Measurements from ENCODE around the gene PIERCE2. TPM values are rescaled to one million over a fixed set of nuclear protein-coding genes. Genes with fewer than 3 reads are reported as not detected.

The PIERCE2 gene
- total RNA-seq, 1 experiment from 2014 or later = 0.44 TPM

GRCh38 chr15:55381595-55381994 lies 26.7 kb upstream of the PIERCE2 start:
- Histone ChIP-seq H3K4ac (ENCODE audit: low read depth, low read length) (no peak overlapping the region), H3K9ac (ENCODE audit: extremely low read depth, insufficient read length, low read length) (no peak overlapping the region), H2AK5ac (ENCODE audit: insufficient read length, low read length) (no peak overlapping the region), H3K56ac (ENCODE audit: insufficient read length, low read depth, low read length) (no peak overlapping the region), H4K5ac (ENCODE audit: insufficient read length, low read depth, low read length) (no peak overlapping the region), H3K9me3 (ENCODE audit: control insufficient read depth, low read depth, low read length) (no peaks in the 10 kb centered on the region), H4K8ac (replicated peaks; ENCODE audit: insufficient read length, low read depth, low read length) (no peak overlapping the region), H4K91ac (ENCODE audit: insufficient read length, low read depth, low read length) (no peak overlapping the region), H2BK15ac (ENCODE audit: low read depth, low read length) (no peak overlapping the region), H3K23ac (ENCODE audit: insufficient read length, low read depth, low read length) (no peak overlapping the region), H3K18ac (ENCODE audit: insufficient read length, low read depth, low read length) (no peak overlapping the region), H3K23me2 (ENCODE audit: insufficient read length, low read depth, low read length, poor library complexity, severe bottlenecking) (no peaks in the 10 kb centered on the region), H3K4me2 (ENCODE audit: insufficient read depth, insufficient read length, low read length) (no peak overlapping the region), H2BK5ac (ENCODE audit: insufficient read length, low read length) (no peak overlapping the region), H3K4me1 (ENCODE audit: insufficient read depth, low read length) (no peaks in the 10 kb centered on the region), H3K79me2 (ENCODE audit: insufficient read depth, low read length) (no peaks in the 10 kb centered on the region), H3K27me3 (ENCODE audit: insufficient read depth, low read length) (no peaks in the 10 kb centered on the region), H2BK12ac (ENCODE audit: insufficient read length, low read depth, low read length) (no peak overlapping the region), H3K79me1 (ENCODE audit: insufficient read depth, low read depth, low read length, poor library complexity, severe bottlenecking) (no peaks in the 10 kb centered on the region), H4K20me1 (ENCODE audit: control insufficient read depth, insufficient read depth, insufficient read length) (no peaks in the 10 kb centered on the region), H3K14ac (ENCODE audit: insufficient read depth, low read length) (no peak overlapping the region), H2BK120ac (ENCODE audit: low read depth, low read length, poor library complexity, severe bottlenecking) (no peak overlapping the region), H2BK20ac (ENCODE audit: low read depth, low read length, poor library complexity, severe bottlenecking) (no peak overlapping the region), H3K27ac (ENCODE audit: insufficient read length, low read depth, low read length) (no peak overlapping the region), H3T11ph (ENCODE audit: low read length) (no peak overlapping the region), H2AFZ (ENCODE audit: low read length) (no peak overlapping the region)
- Mint-ChIP-seq H3K36me3 (ENCODE audit: insufficient read depth in 1 of 3, low read depth in 3 of 3) (no peaks in the 10 kb centered on the region; a peak in 3 of 7 replicates), H3K27me3 (ENCODE audit: low read depth) (no peaks in the 10 kb centered on the region), H3K27ac (no peak overlapping the region), H3K4me1 (no peaks in the 10 kb centered on the region), H3K9me3 (peaks cover 0 to 2% of the 10 kb centered on the region in 2 experiments; a peak in 1 of 5 replicates), H3K4me3 (no peak overlapping the region)
- TF ChIP-seq CTCF (conservative IDR thresholded peaks at IDR 0.05) = no peak
- no peak for DNase-seq
